ENCODE measurements around the gene SPACDR.
"Not testable (repeated sequence)": the region's sequence is repeated elsewhere in the genome, so short reads cannot be mapped to it uniquely, and the experiment has no call there.

Gene SPACDR

DNA sequence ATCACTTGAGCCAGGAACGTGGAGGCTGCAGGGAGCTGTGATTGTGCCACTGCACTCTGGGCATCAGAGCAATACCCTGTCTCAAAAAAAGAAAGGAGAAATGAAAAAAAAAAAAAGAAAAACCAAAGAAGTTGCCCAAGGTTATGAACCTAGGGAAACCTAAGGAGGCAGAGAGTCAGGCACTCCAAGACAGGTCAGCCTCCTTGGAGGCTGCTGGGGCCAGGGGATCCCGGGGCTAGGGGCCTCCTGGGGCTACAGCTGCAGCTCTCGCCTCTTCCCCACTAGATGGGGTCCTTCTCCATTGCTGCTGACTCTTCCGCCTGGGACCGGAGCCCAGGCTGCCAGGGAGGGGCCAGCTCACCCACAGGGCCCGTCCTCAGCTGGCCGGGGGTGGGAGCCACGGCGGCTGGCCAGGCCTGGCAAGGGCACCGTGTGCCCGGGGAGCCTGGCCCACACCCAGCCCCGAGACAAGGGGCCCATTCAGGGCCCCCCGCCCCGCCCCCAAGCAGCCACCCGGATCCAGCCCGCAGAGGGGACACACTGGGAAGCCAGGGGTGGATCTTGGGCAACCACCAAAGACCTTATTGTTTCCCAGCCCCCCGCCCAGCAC is 1.7 kb upstream of the SPACDR start:
- DNase-seq (ENCODE audit: low spot score): peak; percentile 88

- DNase-seq (ENCODE audit: low spot score): no peak
Measured at GRCh38 chr7:100465299-100465698, 1.2 kb upstream of the SPACDR start.

DNA sequence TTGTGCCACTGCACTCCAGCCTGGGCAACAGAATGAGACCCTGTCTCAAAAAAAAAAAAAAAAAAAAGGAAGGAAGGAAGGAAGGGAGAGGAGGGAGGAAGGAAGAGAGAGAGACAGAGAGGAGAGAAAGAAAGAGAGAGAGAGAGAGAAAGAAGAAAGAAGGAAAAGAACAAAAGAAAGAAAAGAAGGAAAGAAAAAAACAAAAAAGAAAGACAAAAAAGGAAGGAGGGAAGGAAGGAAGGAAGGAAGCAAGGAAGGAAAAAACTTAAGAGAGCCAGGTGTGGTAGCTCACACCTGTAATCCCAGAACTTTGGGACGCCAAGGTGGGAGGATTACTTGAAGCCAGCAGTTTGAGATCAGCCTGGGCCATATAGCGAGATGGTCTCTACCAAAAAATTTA is 731 bp upstream of the SPACDR start:
- no peak for DNase-seq (ENCODE audit: low spot score)

DNA sequence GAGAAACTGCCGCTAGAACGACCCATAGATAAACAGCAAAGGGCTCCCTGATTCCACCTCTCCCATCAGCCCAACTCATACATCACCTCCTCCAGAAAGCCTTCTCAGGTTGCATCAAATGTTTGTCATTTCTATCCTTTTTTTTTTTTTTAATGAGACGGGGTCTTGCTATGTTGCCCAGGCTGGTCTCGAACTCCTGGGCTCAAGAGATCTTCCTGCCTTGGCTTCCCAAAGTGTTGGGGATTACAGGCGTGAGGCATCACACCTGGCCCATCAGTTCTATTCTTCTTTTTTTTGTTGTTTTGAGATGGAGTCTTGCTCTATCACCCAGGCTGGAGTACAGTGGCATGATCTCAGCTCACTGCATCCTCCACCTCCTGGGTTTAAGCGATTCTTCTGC is 7.0 kb downstream of the SPACDR start:
- no peak for DNase-seq (ENCODE audit: low spot score)

GRCh38 chr7:100456562-100456961 is 7.5 kb downstream of the SPACDR start:
- no peak for DNase-seq (ENCODE audit: low spot score)

- no peak for DNase-seq (ENCODE audit: low spot score)
Measured at GRCh38 chr7:100455206-100455605, 8.9 kb downstream of the SPACDR start.

DNA sequence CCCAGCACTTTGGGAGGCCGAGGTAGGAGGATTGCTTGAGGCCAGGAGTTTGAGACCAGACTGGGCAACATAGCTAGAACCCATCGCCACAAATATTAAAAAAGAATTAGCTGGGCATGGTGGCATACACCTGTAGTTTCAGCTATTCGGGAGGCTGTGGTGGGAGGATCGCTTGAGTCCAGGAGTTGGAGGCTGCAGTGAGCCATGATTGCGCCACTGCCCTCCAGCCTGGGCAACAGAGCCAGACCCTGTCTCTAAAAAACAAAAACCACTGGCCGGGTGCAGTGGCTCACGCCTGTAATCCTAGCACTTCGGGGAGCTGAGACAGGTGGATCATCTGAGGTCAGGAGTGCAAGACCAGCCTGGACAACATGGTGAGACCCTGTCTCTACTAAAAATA is 10.2 kb downstream of the SPACDR start:
- not testable (repeated sequence) for DNase-seq (ENCODE audit: low spot score)

GRCh38 chr7:100452513-100452912 is 11.5 kb downstream of the SPACDR start:
- no peak for DNase-seq (ENCODE audit: low spot score)

GRCh38 chr7:100449190-100449795 is 14.8 kb downstream of the SPACDR start:
- no peak for DNase-seq (ENCODE audit: low spot score)

DNA sequence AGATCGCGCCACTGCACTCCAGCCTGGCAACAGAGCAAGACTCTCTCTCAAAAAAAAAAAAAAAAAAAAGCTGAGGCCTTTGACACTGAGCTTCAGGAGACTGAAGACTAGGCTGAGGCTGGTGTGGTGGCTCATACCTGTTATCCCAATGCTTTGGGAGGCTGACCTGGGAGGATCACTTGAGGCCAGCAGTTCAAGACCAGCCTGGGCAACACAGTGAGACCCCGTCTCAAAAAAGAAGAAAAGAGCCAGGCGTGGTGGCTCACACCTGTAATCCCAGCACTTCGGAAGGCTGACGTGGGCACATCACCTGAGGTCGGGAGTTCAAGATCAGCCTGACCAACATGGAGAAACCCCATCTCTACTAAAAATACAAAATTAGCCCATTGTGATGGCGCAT is 16.7 kb downstream of the SPACDR start:
- not testable (repeated sequence) for DNase-seq (ENCODE audit: low spot score)

- DNase-seq (ENCODE audit: low spot score): no peak
Measured at GRCh38 chr7:100446040-100446439, 18.0 kb downstream of the SPACDR start.

- peak; percentile 71 for DNase-seq (ENCODE audit: low spot score)
Measured at GRCh38 chr7:100444311-100445278, 19.5 kb downstream of the SPACDR start.

DNA sequence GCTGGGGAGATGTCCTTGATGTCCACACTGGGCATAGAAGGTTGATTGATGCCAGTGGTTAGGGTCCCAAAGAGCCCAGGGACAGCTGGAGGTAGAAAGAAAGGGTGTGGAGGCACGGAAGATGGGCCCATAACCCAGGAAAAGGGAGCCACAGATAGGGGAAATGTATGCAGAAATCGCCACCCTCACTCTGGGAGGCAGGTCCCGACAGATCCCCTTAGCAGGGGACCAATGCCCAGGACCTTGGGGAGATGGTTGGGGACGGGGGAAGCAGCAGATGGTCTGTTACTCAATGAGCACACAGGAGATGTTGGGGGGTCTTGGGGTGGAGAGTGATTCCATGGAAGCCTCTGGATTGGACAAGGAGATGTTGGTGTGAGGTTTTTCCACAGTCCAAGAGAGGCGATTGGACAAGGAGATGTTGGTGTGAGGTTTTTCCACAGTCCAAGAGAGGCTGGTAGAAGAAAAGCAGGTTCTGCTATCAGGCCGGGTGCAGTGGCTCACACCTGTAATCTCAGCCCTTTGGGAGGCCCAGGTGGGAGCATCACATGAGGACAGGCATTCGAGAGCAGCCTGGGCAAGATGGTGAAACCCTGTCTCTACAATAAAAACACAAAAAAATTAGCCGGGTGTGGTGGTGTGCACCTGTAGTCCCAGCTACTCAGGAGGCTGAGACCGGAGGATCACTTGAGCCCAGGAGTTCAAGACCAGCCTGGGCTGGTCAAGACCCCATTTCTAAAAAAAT is 20.8 kb downstream of the SPACDR start:
- DNase-seq (ENCODE audit: low spot score): no peak

DNA sequence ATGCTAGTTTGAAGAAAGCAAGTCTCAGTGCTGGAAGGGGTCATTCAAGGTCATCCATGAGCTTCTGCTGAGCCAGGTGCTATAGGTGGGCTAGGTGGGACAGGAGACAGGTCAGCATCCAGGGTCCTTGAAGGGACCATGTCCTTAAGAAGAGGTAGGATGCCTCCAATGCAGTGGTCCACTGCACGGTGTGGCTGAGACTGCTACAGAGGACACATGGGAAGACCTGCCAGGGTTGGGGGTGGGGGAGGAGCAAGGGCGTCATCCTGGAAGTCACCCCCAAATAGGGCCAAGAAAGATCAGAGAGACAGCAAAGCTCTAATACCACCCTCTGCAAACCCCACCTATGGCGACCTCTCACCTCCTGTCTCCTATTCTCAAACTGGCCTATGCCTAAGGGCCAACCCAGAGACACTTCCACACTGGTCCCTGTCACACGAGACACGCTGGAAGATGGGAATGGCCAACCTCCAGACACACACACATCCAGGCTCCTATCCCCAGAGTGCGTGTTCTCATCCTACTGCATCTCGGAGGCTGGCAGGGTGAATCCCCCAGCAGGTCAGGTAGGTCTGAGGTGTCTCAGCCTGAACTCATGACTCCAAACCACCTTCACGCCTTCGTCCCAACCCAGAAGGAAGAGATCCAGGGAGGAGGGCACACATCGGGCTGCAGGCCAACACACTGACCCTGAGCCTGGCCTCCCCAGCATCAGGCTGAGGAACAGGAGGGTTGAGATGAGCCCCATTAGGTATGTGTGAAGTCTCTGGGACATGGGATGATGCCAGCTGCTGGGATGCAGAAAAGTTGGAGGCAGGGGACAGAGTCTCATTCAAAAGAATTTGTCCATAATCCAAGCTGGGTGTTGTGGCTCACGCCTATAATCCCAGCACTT is 22.2 kb downstream of the SPACDR start:
- DNase-seq (ENCODE audit: low spot score): no peak

GRCh38 chr7:100439244-100439643 is 24.8 kb downstream of the SPACDR start:
- DNase-seq (ENCODE audit: low spot score): not testable (repeated sequence)

- not testable (repeated sequence) for DNase-seq (ENCODE audit: low spot score)
Measured at GRCh38 chr7:100438731-100439130, 25.3 kb downstream of the SPACDR start.

DNA sequence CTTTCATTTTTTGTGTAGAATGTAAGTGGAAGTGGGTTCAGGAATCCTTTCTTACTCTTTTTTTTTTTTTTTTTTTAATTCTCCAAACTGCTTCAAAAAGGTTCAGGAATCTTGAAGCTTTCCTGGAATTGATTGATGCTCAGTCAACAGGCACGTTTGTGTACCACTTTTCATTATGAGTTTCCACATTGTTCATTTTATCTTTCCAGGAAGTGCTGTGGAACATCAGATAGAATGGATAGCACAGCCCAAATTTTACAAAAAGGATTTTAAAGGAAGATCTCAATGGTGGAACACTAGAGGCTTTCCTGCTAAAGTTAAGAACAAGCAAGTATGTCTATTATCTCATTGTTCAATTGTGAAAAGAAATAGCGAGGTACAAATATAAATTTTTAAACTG is 25.9 kb downstream of the SPACDR start:
- no peak for DNase-seq (ENCODE audit: low spot score)

DNA sequence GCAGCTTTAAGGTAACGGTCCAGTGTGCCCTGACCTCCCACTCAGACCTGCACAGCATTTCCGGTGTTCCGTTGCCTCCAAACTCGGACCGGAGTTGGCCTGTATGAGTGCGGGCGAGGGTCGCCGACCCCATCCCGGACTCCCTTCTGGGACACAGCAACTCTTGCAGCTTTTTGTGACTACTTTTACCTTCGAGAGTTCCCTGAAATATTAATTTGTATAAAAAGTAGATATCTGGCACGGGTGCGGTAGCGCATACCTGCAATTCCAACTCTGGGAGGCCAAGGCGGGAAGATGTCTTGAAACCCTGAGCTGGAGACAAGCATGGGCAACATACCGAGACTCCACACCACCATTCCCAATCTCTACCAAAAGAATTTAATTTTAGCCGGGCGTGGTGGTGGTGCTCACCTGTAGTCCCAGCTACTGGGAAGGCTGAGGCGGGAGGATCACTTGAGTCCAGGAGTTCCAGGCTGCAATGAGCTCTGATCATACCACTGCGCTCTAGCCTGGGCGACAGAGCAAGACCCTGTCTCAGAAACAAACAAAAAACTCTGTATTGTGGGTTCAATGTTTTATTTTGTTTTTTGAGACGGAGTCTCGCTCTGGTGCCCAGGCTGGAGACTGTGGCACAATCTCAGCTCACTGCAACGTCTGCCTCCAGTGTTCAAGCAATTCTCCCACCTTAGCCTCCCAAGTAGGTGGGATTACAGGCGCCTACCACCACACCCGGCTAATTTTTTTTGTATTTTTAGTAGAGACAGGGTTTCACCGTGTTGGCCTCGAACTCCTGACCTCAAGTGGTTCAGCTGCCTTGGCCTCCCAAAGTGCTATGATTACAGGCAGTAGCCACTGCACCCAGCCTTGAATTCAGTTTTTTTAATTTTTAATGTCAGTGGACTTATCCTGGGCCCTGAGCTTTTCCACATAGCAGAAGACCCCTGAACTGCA is 26.6 kb downstream of the SPACDR start:
- DNase-seq (ENCODE audit: low spot score): no peak

- DNase-seq (ENCODE audit: low spot score): peak; percentile 61
Measured at GRCh38 chr7:100435401-100436304, 28.4 kb downstream of the SPACDR start.
